OCI-LY3 (cell line): ENCODE results near the gene KCNQ1.

Source experiments
- H2AFZ ChIP-seq: fragments of 200-600, 300-600 bp; shearing (Covaris generic); 2 replicates; pipeline ENCODE4 v1.6.0; 2014; ENCODE audit warnings: antibody characterized with exemption, low read depth, low read length
- H3K27ac ChIP-seq: fragments of 200-600, 300-600 bp; sonication (generic); 2 replicates; pipeline ENCODE4 v1.5.1; 2014; ENCODE audit warnings: mild to moderate bottlenecking, low read length, moderate library complexity, mixed read lengths
- H3K27me3 ChIP-seq: fragments of 200-600, 300-600 bp; sonication (generic); 2 replicates; pipeline ENCODE4 v1.6.1; 2014; ENCODE audit warnings: low read depth, low read length, mixed read lengths
- H3K36me3 ChIP-seq: fragments of 200-600, 300-600 bp; sonication (generic); replicated peaks from 2 replicates; pipeline ENCODE3; 2014; ENCODE audit warnings: low read depth, low read length, mixed read lengths
- H3K4me1 ChIP-seq: fragments of 300-600, 200-600 bp; sonication (generic); 2 replicates; pipeline ENCODE4 v1.6.1; 2014; ENCODE audit warnings: low read length, mixed read lengths
- H3K4me2 ChIP-seq: fragments of 200-600, 300-600 bp; sonication (generic); 2 replicates; pipeline ENCODE4 v1.6.1; 2014; ENCODE audit warnings: low read length, mixed read lengths
- H3K4me3 ChIP-seq: fragments of 300-600, 200-600 bp; sonication (generic); 2 replicates; pipeline ENCODE4 v1.5.1; 2014; ENCODE audit warnings: antibody characterized with exemption, mild to moderate bottlenecking, low read length, moderate library complexity
- H3K79me2 ChIP-seq: fragments of 300-600, 200-600 bp; shearing (Covaris generic); 2 replicates; pipeline ENCODE4 v1.6.1; 2014; ENCODE audit warnings: mild to moderate bottlenecking, low read length, mixed read lengths
- H3K9ac ChIP-seq: fragments of 300-600, 200-600 bp; shearing (Covaris generic); 2 replicates; pipeline ENCODE4 v1.6.0; 2014; ENCODE audit warnings: mild to moderate bottlenecking, low read length, moderate library complexity
- H3K9me3 ChIP-seq: fragments of 200-600, 300-600 bp; shearing (Covaris generic); 2 replicates; pipeline ENCODE4 v1.6.1; 2014; ENCODE audit warnings: low read length, mixed read lengths; ENCODE audit not compliant: insufficient read depth
- H4K20me1 ChIP-seq: fragments of 200-600, 300-600 bp; sonication (generic); 2 replicates; pipeline ENCODE4 v1.6.1; 2016; ENCODE audit warnings: low read length, mixed read lengths; ENCODE audit not compliant: insufficient read depth
- CTCF ChIP-seq: fragments of 200-600, 300-600 bp; sonication (generic); IDR thresholded peaks from 2 replicates; pipeline ENCODE4 v1.5.1; 2014; ENCODE audit warnings: antibody characterized with exemption, low read length, low read depth
- EZH2phosphoT487 ChIP-seq: fragments of 200-600 bp; shearing (Covaris generic); IDR thresholded peaks from 2 replicates; pipeline ENCODE4 v1.6.1; 2018; ENCODE audit warnings: antibody characterized with exemption, mixed run types, low read depth

KCNQ1 gene

GRCh38 chr11:2421226-2421994, 23.4 kb upstream of the KCNQ1 start:
- Histone ChIP-seq H4K20me1 (no peaks in the 10 kb centered on the region), H3K9me3 (no peaks in the 10 kb centered on the region), H3K27ac (no peak overlapping the region), H3K9ac (no peak overlapping the region), H3K4me3 (no peak overlapping the region), H3K79me2 (no peaks in the 10 kb centered on the region), H2AFZ (no peak overlapping the region), H3K4me2 (no peak overlapping the region), H3K27me3 (no peaks in the 10 kb centered on the region), H3K4me1 (peaks cover 9% of the 10 kb centered on the region), H3K36me3 (no peaks in the 10 kb centered on the region)
- TF ChIP-seq EZH2phosphoT487 (no peak), CTCF (no peak)

GRCh38 chr11:2421996-2422395, 22.8 kb upstream of the KCNQ1 start:
- H3K27ac ChIP-seq: no peak overlapping the region
- no peak overlapping the region for H3K4me3 ChIP-seq
- H3K4me1 ChIP-seq: peaks cover 9% of the 10 kb centered on the region
- no peak overlapping the region for H2AFZ ChIP-seq
- H3K9ac ChIP-seq: no peak overlapping the region
- H3K4me2 ChIP-seq: no peak overlapping the region
- no peaks in the 10 kb centered on the region for H3K9me3 ChIP-seq
- H3K27me3 ChIP-seq: no peaks in the 10 kb centered on the region
- no peak for TF ChIP-seq CTCF
- TF ChIP-seq EZH2phosphoT487: no peak
- no peaks in the 10 kb centered on the region for H3K79me2 ChIP-seq
- H3K36me3 ChIP-seq: no peaks in the 10 kb centered on the region
- no peaks in the 10 kb centered on the region for H4K20me1 ChIP-seq

DNA sequence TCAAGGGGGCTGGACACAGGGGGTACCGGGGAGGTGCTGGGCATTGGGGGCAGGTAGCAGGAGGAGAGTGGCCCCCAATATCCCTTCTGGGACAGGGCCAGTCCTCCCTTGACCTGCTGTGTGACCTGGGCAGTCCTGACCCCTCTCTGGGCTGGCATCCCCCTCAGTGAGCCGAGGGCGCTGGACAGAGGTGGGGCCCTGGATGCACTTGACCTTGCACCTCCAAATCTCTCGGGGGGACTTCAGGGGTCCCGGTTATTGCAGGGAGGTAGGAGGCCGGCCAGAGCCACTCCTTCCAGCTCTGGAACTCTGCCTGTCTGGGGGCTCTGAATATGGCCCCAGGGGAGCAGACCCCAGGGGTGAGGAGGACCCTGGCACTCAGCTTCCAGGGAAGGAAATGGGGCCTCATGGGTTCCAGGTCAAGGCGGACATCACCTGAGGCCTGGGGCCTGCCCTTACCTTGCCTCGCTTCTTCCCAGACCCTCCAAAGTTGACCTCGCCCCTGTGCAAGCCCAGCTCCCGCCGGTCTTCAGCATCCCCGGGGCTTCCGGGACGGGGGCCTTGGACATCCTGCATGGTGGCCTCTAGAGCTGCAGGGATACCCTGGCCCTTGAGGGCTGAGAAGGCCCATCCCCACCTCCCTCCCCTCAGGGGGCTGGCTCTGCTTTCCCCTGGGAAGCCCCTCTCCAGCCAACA, 22.2 kb upstream of the KCNQ1 start:
- no peak overlapping the region for H2AFZ ChIP-seq
- no peaks in the 10 kb centered on the region for H3K27me3 ChIP-seq
- H3K36me3 ChIP-seq: no peaks in the 10 kb centered on the region
- H4K20me1 ChIP-seq: no peaks in the 10 kb centered on the region
- no peak overlapping the region for H3K27ac ChIP-seq
- H3K4me3 ChIP-seq: no peak overlapping the region
- TF ChIP-seq EZH2phosphoT487: no peak
- no peak for TF ChIP-seq CTCF
- H3K4me2 ChIP-seq: no peak overlapping the region
- no peak overlapping the region for H3K9ac ChIP-seq
- peaks cover 9% of the 10 kb centered on the region for H3K4me1 ChIP-seq
- no peaks in the 10 kb centered on the region for H3K9me3 ChIP-seq
- H3K79me2 ChIP-seq: no peaks in the 10 kb centered on the region

DNA sequence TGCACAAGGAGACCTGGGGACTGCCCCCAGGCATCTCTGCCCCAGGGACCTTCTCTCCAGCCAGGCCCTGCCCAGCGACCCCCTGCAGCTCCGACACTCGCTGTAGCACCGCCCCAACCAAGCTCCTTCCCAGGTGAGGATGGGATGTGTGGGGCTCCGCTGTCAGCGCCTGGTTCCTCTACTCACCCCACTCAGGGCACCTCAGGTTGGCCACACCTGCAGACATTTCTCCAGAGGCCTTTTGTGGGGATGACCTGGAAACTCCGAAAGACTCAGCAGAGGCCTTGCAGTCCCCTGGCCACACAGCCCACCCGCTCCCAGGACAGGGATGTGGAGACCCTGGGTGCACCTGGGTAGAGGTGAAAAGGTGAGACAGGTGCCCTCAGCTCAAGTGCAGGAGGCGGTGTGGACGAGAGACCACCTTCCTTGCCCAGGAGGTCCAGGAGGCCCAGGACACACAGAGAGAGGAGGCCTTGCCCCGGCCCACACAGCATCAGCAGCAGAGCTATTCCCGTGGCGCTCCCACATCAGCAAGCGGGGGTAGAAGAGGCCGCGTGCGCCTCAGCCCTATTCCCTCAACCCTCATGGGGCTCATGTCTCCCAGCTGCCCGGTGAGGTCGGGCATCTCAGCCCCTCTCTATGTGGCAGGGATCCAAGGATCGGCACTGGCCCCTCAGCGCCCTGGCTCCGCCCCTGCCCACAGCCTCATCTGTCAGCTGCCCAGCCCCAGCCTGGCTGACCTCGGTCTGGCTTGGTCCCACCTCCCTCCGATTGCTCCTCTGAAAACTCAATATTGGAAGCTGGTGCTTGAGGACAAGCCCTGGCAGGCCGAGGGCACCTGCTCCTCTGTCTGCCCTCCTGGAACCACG, 21.4 kb upstream of the KCNQ1 start:
- Histone ChIP-seq H3K27ac (no peak overlapping the region), H3K36me3 (no peaks in the 10 kb centered on the region), H3K27me3 (no peaks in the 10 kb centered on the region), H3K9me3 (no peaks in the 10 kb centered on the region), H2AFZ (no peak overlapping the region), H3K4me3 (no peak overlapping the region), H3K9ac (no peak overlapping the region), H3K79me2 (no peaks in the 10 kb centered on the region), H3K4me1 (peaks cover 9% of the 10 kb centered on the region), H4K20me1 (no peaks in the 10 kb centered on the region), H3K4me2 (no peak overlapping the region)
- TF ChIP-seq CTCF (no peak), EZH2phosphoT487 (no peak)
